ENCODE data around the gene NEMF.
"Not testable (repeated sequence)": the region's sequence is repeated elsewhere in the genome, so short reads cannot be mapped to it uniquely, and the experiment has no call there.

The NEMF gene

GRCh38 chr14:49816118-49816517 lies 36.5 kb downstream of the NEMF start:
- DNase-seq (ENCODE audit: low read depth): not testable (repeated sequence)

- DNase-seq (ENCODE audit: low read depth): no peak
Measured at GRCh38 chr14:49808780-49809179, 43.8 kb downstream of the NEMF start.

- no peak for DNase-seq (ENCODE audit: low read depth)
Measured at GRCh38 chr14:49796025-49796424, 56.6 kb downstream of the NEMF start.

GRCh38 chr14:49792618-49793017 lies 60.0 kb downstream of the NEMF start:
- DNase-seq (ENCODE audit: low read depth): no peak

- no peak for DNase-seq (ENCODE audit: low read depth)
Measured at GRCh38 chr14:49786315-49786714, 66.3 kb downstream of the NEMF start.

- DNase-seq (ENCODE audit: low read depth): no peak
Measured at GRCh38 chr14:49783394-49784014, 69.1 kb downstream of the NEMF start.

GRCh38 chr14:49781040-49781439 lies 71.5 kb downstream of the NEMF start:
- not testable (repeated sequence) for DNase-seq (ENCODE audit: low read depth)

GRCh38 chr14:49778421-49778820 lies 74.2 kb downstream of the NEMF start:
- no peak for DNase-seq (ENCODE audit: low read depth)

- DNase-seq (ENCODE audit: low read depth): peak; percentile 16
Measured at GRCh38 chr14:49774106-49774505, 78.5 kb downstream of the NEMF start.

- not testable (repeated sequence) for DNase-seq (ENCODE audit: low read depth)
Measured at GRCh38 chr14:49771691-49772090, 80.9 kb downstream of the NEMF start.

GRCh38 chr14:49770212-49770817 lies 82.3 kb downstream of the NEMF start:
- DNase-seq (ENCODE audit: low read depth): peak; percentile 77

- DNase-seq (ENCODE audit: low read depth): no peak
Measured at GRCh38 chr14:49769581-49770211, 82.9 kb downstream of the NEMF start.

- peak; percentile 84 for DNase-seq (ENCODE audit: low read depth)
Measured at GRCh38 chr14:49769171-49769570, 83.4 kb downstream of the NEMF start.

- peak; percentile 63 for DNase-seq (ENCODE audit: low read depth)
Measured at GRCh38 chr14:49768301-49769121, 84.1 kb downstream of the NEMF start.

GRCh38 chr14:49767571-49768300 lies 84.9 kb downstream of the NEMF start, which contains the start of gene KLHDC2:
Gene KLHDC2 (plus strand): TSS chr14:49768153. CDS start chr14:49768469, 316 bp downstream.
- DNase-seq (ENCODE audit: low read depth): peak; percentile 90

GRCh38 chr14:49767270-49767570 lies 85.4 kb downstream of the NEMF start:
- DNase-seq (ENCODE audit: low read depth): no peak

- DNase-seq (ENCODE audit: low read depth): no peak
Measured at GRCh38 chr14:49766839-49767238, 85.7 kb downstream of the NEMF start.

GRCh38 chr14:49761839-49762551 lies 90.6 kb downstream of the NEMF start:
- DNase-seq (ENCODE audit: low read depth): no peak

GRCh38 chr14:49755378-49755777 lies 97.2 kb downstream of the NEMF start:
- no peak for DNase-seq (ENCODE audit: low read depth)

GRCh38 chr14:49754570-49755097 lies 98.0 kb downstream of the NEMF start:
- no peak for DNase-seq (ENCODE audit: low read depth)

GRCh38 chr14:49746476-49746875 lies 106.1 kb downstream of the NEMF start:
- not testable (repeated sequence) for DNase-seq (ENCODE audit: low read depth)
